G401 (cell line): ENCODE measurements around the gene TEX19. TPM values are rescaled to one million over a fixed set of nuclear protein-coding genes. Genes with fewer than 3 reads are reported as not detected.

ENCODE experiments used
- DNase-seq: peaks from one replicate; pipeline ENCODE4 v3.0.0-alpha.2; 2015; ENCODE audit warnings: low spot score
- in situ Hi-C: cut with HindIII; loops from 2 replicates; pipeline ENCODE4 v1.10.0; 2016; ENCODE audit warnings: low sequenced_read_pairs, mixed read lengths
- total RNA-seq: library from RNA; depleted of rRNA; stranded (reverse); fragments of >200 nt; shearing (Covaris generic); gene quantifications from 2 replicates; pipeline ENCODE4 v1.2.3, GENCODE V29; 2014; rRNA removed

TEX19 gene
- total RNA-seq: 5.5 and 5.7 TPM in 2 replicates

GRCh38 chr17:82358465-82359350 is at the start of gene TEX19:
TSS of gene TEX19 (plus strand) at chr17:82359247. CDS start at chr17:82362151, 2,904 bp downstream.
- no peak for DNase-seq
- in situ Hi-C loops: no loop called here

- in situ Hi-C loops: no loop called here
- DNase-seq: no peak
These were observed 49.1 kb upstream of the TEX19 start for GRCh38 chr17:82309656-82310570.

- no peak for DNase-seq
- in situ Hi-C loops: no loop called here
These were observed 48.2 kb upstream of the TEX19 start for GRCh38 chr17:82310877-82311276.

- in situ Hi-C loops: no loop called here
- DNase-seq: no peak
These were observed 47.1 kb upstream of the TEX19 start for GRCh38 chr17:82311971-82312370.

GRCh38 chr17:82313195-82314011 is 45.6 kb upstream of the TEX19 start:
- in situ Hi-C loops: no loop called here
- DNase-seq: no peak

- in situ Hi-C loops: no loop called here
- DNase-seq: no peak
These were observed 44.9 kb upstream of the TEX19 start for GRCh38 chr17:82314012-82314726.

GRCh38 chr17:82314727-82315605 is 44.1 kb upstream of the TEX19 start:
- DNase-seq: no peak
- in situ Hi-C loops: no loop called here

- DNase-seq: no peak
- in situ Hi-C loops: no loop called here
These were observed 43.2 kb upstream of the TEX19 start for GRCh38 chr17:82315703-82316358.

GRCh38 chr17:82316651-82317393 is 42.2 kb upstream of the TEX19 start:
- no peak for DNase-seq
- in situ Hi-C loops: no loop called here

- in situ Hi-C loops: no loop called here
- DNase-seq: no peak
These were observed 41.5 kb upstream of the TEX19 start, which contains the start of gene CD7 for GRCh38 chr17:82317394-82318168. TSS of gene CD7 (minus strand) at chr17:82317608. CDS start at chr17:82317495, 113 bp downstream.

GRCh38 chr17:82318169-82318498 is 40.9 kb upstream of the TEX19 start:
- no peak for DNase-seq
- in situ Hi-C loops: no loop called here

- DNase-seq: no peak
- in situ Hi-C loops: no loop called here
These were observed 40.1 kb upstream of the TEX19 start for GRCh38 chr17:82318772-82319606.

- in situ Hi-C loops: no loop called here
- DNase-seq: no peak
These were observed 39.4 kb upstream of the TEX19 start for GRCh38 chr17:82319619-82320062.

- DNase-seq: no peak
- in situ Hi-C loops: no loop called here
These were observed 38.8 kb upstream of the TEX19 start for GRCh38 chr17:82320140-82320840.
